B cell (primary cell): ENCODE results near the gene IRF2BP1. TPM values are rescaled to one million over a fixed set of nuclear protein-coding genes. Genes with fewer than 3 reads are reported as not detected.

Experiments used
- ATAC-seq: fragments of 200-7000 bp; cut with Tn5 transposase; one replicate; pipeline ENCODE4 v1.10.0; 2021; ENCODE audit warnings: low read depth, mild to moderate bottlenecking, moderate number of reproducible peaks, moderate library complexity
- CTCF ChIA-PET: fragments of 350-600 bp; sonication (Branson Sonifier 250); formaldehyde crosslinking; loops from one replicate; lab custom pipeline; 2021; ENCODE audit warnings: antibody characterized with exemption, inconsistent platforms; lab: Charles Lee
- POLR2A ChIA-PET: fragments of 350-600 bp; sonication (Branson Sonifier 250); formaldehyde crosslinking; loops from one replicate; lab custom pipeline; 2021; ENCODE audit warnings: antibody characterized with exemption; lab: Charles Lee
- DNase-seq: peaks from one replicate; pipeline ENCODE4 v3.0.0; 2013
- H2AFZ ChIP-seq: 2 replicates; pipeline ENCODE4 v1.6.1; 2012; ENCODE audit warnings: mild to moderate bottlenecking, low read depth, low read length; ENCODE audit not compliant: insufficient read depth, poor library complexity, severe bottlenecking
- H3K27ac ChIP-seq, 2 donors: 1 replicate in 1 of 2; 2 replicates in 1 of 2; pipeline ENCODE4 v1.5.1; 2012 to 2013; ENCODE audit warnings: low read length in 2 of 2, mild to moderate bottlenecking in 2 of 2, moderate library complexity in 1 of 2
- H3K27me3 ChIP-seq, 4 experiments: fragments of 200-600 bp in 1 of 4; sonication (generic) in 1 of 4; replicated peaks in 1 of 4; 1 replicate in 2 of 4; 2 replicates in 2 of 4; pipeline versions ENCODE4 v1.6.1 to v1.7.0; 2013 to 2016; ENCODE audit warnings: low read length in 3 of 4, mild to moderate bottlenecking in 2 of 4, mixed read lengths in 1 of 4, moderate library complexity in 1 of 4; ENCODE audit not compliant: insufficient read depth in 4 of 4, control insufficient read depth in 3 of 4; ENCODE audit errors: control extremely low read depth in 1 of 4
- H3K36me3 ChIP-seq, 2 experiments: replicated peaks in 1 of 2; 1 replicate in 1 of 2; 2 replicates in 1 of 2; pipeline versions ENCODE4 v1.6.1 to v1.7.1; 2013; ENCODE audit warnings: low read length in 1 of 2; ENCODE audit not compliant: insufficient read depth in 2 of 2, control insufficient read depth in 1 of 2; ENCODE audit errors: control extremely low read depth in 1 of 2, extremely low read depth in 1 of 2
- H3K4me1 ChIP-seq, 2 donors: fragments of 200-600 bp in 1 of 2; sonication (generic) in 1 of 2; 1 replicate in 1 of 2; 2 replicates in 1 of 2; pipeline versions ENCODE4 v1.5.1 to v1.6.1; 2013 to 2017; ENCODE audit warnings: low read length in 2 of 2; ENCODE audit not compliant: control insufficient read depth in 2 of 2, insufficient read depth in 2 of 2
- H3K4me2 ChIP-seq: replicated peaks from 2 replicates; pipeline ENCODE3; 2012; ENCODE audit warnings: mild to moderate bottlenecking, low read depth, low read length; ENCODE audit not compliant: poor library complexity, severe bottlenecking
- H3K4me3 ChIP-seq, 5 experiments: fragments of 200-600 bp in 1 of 5; sonication (generic) in 1 of 5; 1 replicate in 3 of 5; 2 replicates in 2 of 5; pipeline versions ENCODE4 v1.5.1 to v1.7.0; 2011 to 2016; ENCODE audit warnings: low read length in 4 of 5, mild to moderate bottlenecking in 4 of 5, low read depth in 2 of 5, control low read depth in 1 of 5, moderate library complexity in 1 of 5; ENCODE audit not compliant: insufficient read depth in 1 of 5; ENCODE audit errors: control extremely low read depth in 1 of 5, extremely low read depth in 1 of 5
- H3K79me2 ChIP-seq: fragments of 200-600 bp; sonication (generic); one replicate; pipeline ENCODE4 v1.6.0; 2016; ENCODE audit warnings: low read length; ENCODE audit not compliant: control insufficient read depth, insufficient read depth
- H3K9ac ChIP-seq: fragments of 200-600 bp; sonication (generic); 2 replicates; pipeline ENCODE4 v1.6.1; 2017; ENCODE audit warnings: mild to moderate bottlenecking, low read length, moderate library complexity
- H3K9me3 ChIP-seq, 3 donors: one replicate each; pipeline versions ENCODE4 v1.6.1 to v1.7.1; 2013; ENCODE audit warnings: low read length in 2 of 3; ENCODE audit not compliant: control insufficient read depth in 2 of 3, insufficient read depth in 1 of 3; ENCODE audit errors: control extremely low read depth in 1 of 3
- H4K20me1 ChIP-seq: 2 replicates; pipeline ENCODE4 v1.6.0; 2012; ENCODE audit warnings: mild to moderate bottlenecking, low read length; ENCODE audit not compliant: insufficient read depth, control insufficient read depth, poor library complexity, severe bottlenecking
- H3K27ac Mint-ChIP-seq: one replicate; pipeline ENCODE4 v1.8.0; 2021; ENCODE audit warnings: mixed read lengths
- H3K27me3 Mint-ChIP-seq: one replicate; pipeline ENCODE4 v1.8.0; 2021; ENCODE audit warnings: mixed read lengths
- H3K4me1 Mint-ChIP-seq: one replicate; pipeline ENCODE4 v1.8.0; 2021; ENCODE audit warnings: mixed read lengths
- H3K4me3 Mint-ChIP-seq: one replicate; pipeline ENCODE4 v1.8.0; 2021; ENCODE audit warnings: mixed read lengths
- H3K9me3 Mint-ChIP-seq: one replicate; pipeline ENCODE4 v1.8.0; 2022; ENCODE audit warnings: mixed read lengths; ENCODE audit not compliant: insufficient read depth
- EZH2 ChIP-seq: IDR thresholded peaks from 2 replicates; pipeline ENCODE4 v1.6.1; 2012; ENCODE audit warnings: borderline replicate concordance, low read depth, mild to moderate bottlenecking, moderate library complexity, low read length; ENCODE audit not compliant: insufficient read depth, poor library complexity, severe bottlenecking
- WGBS: methylation state at CpG from one replicate; pipeline ENCODE4 v1.1.5; 2013; ENCODE audit warnings: missing lambda C conversion rate; ENCODE audit not compliant: insufficient coverage; 5-methylcytosine and 5-hydroxymethylcytosine counted together
- intact Hi-C: fragments of 100-400 bp; cut with micrococcal nuclease; formaldehyde crosslinking; loops from one replicate; pipeline ENCODE4 v1.10.0; 2022
- polyA plus RNA-seq: library from polyadenylated mRNA; depleted of rRNA; stranded (reverse); fragments of >200 nt; gene quantifications from 2 replicates; pipeline ENCODE4 v1.2.3, GENCODE V29; 2012
- total RNA-seq, 2 donors: library from RNA; stranded (reverse); fragments of 120-200 nt in 1 of 2; gene quantifications; 1 replicate in 1 of 2; 2 replicates in 1 of 2; pipeline versions ENCODE4 v1.2.3 to v1.2.4, GENCODE V29; 2013 to 2022
- TF ChIP-seq, protein P1 (sequence below): fragments of 200-600 bp; IDR thresholded peaks from one replicate; pipeline ENCODE4 v1.8.0; 2022; ENCODE audit warnings: antibody characterized with exemption, mild to moderate bottlenecking

Gene IRF2BP1
- total and polyA plus RNA-seq, 2 donors (not counting 1 experiment from before 2014, with no cell fraction given), result 14.9 to 33.9 TPM

DNA sequence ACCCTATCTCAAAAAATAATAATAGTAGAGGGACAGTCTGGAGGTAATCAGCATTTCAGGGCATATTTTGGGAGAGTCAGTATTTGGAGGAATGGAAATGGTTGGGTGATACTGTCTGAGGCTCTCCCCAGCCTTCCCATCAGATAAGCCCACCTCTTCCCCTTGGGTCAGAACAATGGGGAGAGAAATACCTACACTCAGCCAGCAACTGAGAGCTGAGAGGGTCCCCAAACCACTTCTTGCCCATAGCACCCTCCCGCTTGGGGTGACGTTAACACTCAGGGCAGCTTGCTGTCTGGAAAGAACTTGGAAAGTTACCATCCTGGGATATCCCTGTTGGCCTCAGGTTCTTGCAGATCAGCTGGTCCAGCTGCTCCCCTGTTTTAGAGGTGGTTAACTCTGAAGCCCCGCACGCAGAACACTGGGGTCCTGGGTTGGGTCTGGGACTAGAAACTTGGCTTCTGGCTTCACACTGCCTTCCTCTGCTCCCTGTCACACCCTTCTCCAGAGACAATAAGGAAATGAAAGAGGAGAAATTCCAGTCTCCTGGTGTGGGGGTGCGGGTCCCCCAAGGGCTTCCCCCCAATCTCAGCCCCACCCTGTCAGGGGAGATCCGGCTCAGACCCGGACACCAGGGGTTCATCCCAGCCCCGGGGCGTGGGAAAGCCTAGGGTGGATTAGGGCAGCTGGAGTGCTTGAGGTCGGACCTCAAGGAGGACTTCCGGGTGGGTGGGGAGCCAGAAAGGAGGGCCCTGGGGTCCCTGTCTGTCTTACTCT, 19.4 kb downstream of the IRF2BP1 start:
- Mint-ChIP-seq H3K4me3 (no peak overlapping the region), H3K4me1 (peaks cover 24% of the 10 kb centered on the region), H3K27ac (no peak overlapping the region), H3K9me3 (no peaks in the 10 kb centered on the region), H3K27me3 (peaks cover 10% of the 10 kb centered on the region)
- TF ChIP-seq, protein P1, sequence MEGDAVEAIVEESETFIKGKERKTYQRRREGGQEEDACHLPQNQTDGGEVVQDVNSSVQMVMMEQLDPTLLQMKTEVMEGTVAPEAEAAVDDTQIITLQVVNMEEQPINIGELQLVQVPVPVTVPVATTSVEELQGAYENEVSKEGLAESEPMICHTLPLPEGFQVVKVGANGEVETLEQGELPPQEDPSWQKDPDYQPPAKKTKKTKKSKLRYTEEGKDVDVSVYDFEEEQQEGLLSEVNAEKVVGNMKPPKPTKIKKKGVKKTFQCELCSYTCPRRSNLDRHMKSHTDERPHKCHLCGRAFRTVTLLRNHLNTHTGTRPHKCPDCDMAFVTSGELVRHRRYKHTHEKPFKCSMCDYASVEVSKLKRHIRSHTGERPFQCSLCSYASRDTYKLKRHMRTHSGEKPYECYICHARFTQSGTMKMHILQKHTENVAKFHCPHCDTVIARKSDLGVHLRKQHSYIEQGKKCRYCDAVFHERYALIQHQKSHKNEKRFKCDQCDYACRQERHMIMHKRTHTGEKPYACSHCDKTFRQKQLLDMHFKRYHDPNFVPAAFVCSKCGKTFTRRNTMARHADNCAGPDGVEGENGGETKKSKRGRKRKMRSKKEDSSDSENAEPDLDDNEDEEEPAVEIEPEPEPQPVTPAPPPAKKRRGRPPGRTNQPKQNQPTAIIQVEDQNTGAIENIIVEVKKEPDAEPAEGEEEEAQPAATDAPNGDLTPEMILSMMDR, result no peak
- no peak for TF ChIP-seq EZH2
- Histone ChIP-seq H3K79me2 (peaks cover 8% of the 10 kb centered on the region), H3K4me3 (no peak overlapping the region), H3K9me3 (peaks cover 0 to 4% (median 0%) of the 10 kb centered on the region in 3 donors), H4K20me1 (no peaks in the 10 kb centered on the region), H3K27ac (no peak overlapping the region), H3K9ac (no peak overlapping the region), H3K36me3 (no peaks in the 10 kb centered on the region), H3K4me2 (no peak overlapping the region), H3K27me3 (peaks cover 0 to 14% (median 6%) of the 10 kb centered on the region in 4 experiments), H3K4me1 (peaks cover 21 to 23% of the 10 kb centered on the region in 2 donors), H2AFZ (no peak overlapping the region)
- intact Hi-C loops, result no loop called here
- POLR2A ChIA-PET, result no interaction called here
- DNase-seq (no peak), ATAC-seq (no peak)
- CTCF ChIA-PET, result interaction anchor here (0.5 kb wide), 1 partner anchor 9 kb away, joined by 4 read pairs; no protein-coding TSS in a partner anchor
- 94% methylated on average over 7 of the region's 11 CpGs for WGBS
